ENCODE measurements around the gene ADCY9. TPM values are rescaled to one million over a fixed set of nuclear protein-coding genes. Genes with fewer than 3 reads are reported as not detected.

Gene ADCY9
- total RNA-seq, 2 donors from 2014 or later: 31.5 to 42.2 TPM

DNA sequence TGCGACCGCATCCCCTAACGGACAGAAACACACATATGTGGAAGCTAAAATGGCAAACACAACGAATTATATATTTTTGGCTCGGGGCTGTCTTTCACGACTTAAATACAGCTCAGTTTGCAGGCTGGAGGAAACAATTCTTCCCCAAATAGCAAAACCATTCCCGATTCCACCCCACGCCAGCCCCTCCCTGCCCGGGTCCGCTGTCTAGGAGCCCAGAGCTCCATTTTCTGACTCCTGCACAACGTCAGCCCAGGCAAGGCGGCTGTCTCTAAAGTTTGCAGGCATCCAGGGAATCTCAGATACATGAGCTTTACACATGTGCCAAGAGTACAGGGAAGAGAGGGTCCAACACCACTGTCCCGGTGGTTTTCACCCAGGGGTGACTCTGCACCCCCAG lies 110.5 kb downstream of the ADCY9 start:
- DNase-seq (ENCODE audit: low spot score): no peak

DNA sequence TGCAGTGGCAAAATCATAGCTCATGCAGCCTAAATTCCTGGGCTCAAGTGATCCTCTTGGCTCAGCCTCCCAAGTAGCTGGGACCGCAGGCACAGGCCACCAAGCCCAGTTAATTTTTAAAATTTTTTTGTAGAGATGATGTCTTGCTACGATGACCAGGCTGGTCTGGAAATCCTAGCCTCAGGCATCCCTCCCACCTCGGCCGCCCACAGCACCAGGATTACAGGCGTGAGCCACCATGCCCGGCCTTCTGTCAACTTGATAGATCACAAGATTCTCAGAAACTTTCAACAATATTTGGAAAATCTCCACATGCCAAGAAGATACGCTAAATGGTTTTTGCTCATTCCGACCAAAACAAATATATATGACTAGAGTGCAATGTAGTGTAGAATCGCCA lies 111.0 kb downstream of the ADCY9 start:
- Histone ChIP-seq H3K4me1 (peaks cover 0 to 8% of the 10 kb centered on the region in 2 donors), H3K4me3 (no peak overlapping the region), H3K36me3 (no peaks in the 10 kb centered on the region), H3K27ac (no peak overlapping the region), H3K9me3 (no peaks in the 10 kb centered on the region), H3K27me3 (no peaks in the 10 kb centered on the region)
- TF ChIP-seq, protein P1, sequence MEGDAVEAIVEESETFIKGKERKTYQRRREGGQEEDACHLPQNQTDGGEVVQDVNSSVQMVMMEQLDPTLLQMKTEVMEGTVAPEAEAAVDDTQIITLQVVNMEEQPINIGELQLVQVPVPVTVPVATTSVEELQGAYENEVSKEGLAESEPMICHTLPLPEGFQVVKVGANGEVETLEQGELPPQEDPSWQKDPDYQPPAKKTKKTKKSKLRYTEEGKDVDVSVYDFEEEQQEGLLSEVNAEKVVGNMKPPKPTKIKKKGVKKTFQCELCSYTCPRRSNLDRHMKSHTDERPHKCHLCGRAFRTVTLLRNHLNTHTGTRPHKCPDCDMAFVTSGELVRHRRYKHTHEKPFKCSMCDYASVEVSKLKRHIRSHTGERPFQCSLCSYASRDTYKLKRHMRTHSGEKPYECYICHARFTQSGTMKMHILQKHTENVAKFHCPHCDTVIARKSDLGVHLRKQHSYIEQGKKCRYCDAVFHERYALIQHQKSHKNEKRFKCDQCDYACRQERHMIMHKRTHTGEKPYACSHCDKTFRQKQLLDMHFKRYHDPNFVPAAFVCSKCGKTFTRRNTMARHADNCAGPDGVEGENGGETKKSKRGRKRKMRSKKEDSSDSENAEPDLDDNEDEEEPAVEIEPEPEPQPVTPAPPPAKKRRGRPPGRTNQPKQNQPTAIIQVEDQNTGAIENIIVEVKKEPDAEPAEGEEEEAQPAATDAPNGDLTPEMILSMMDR (IDR thresholded peaks at IDR 0.05): no peak
- DNase-seq (ENCODE audit: low spot score): no peak

More for the DNA sequence above, 110.5 kb downstream of the ADCY9 start:
- Histone ChIP-seq H3K27ac (no peak overlapping the region), H3K27me3 (no peaks in the 10 kb centered on the region), H3K9me3 (no peaks in the 10 kb centered on the region), H3K4me3 (no peak overlapping the region), H3K36me3 (no peaks in the 10 kb centered on the region), H3K4me1 (peaks cover 0 to 4% of the 10 kb centered on the region in 2 donors)
- TF ChIP-seq, protein P1 (IDR thresholded peaks at IDR 0.05): no peak

DNA sequence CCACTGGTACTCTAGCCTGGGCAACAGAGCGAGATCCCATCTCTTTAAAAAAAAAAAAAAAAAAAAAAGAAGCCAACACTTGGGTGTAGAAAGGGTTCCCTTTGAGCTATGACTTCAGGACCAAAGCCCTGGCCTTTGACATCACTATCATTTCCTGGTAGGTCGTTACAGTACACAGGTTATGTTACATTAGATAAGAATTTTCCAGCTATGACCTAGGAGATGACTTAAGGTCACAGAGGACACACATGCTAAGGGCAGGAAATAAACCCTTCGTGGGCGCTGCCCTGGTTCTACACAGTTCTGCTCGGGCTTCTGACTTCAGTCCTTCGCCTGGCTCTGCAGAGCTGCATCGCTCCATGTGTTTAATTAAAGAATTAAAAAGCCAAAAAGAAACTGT lies 112.0 kb downstream of the ADCY9 start:
- no peak for DNase-seq (ENCODE audit: low spot score)
- TF ChIP-seq, protein P1 (IDR thresholded peaks at IDR 0.05): no peak
- H3K4me3 ChIP-seq: no peak overlapping the region
- no peaks in the 10 kb centered on the region for H3K36me3 ChIP-seq
- H3K4me1 ChIP-seq: peaks cover 0 to 17% of the 10 kb centered on the region in 2 donors
- no peaks in the 10 kb centered on the region for H3K27me3 ChIP-seq
- no peaks in the 10 kb centered on the region for H3K9me3 ChIP-seq
- H3K27ac ChIP-seq: no peak overlapping the region

DNA sequence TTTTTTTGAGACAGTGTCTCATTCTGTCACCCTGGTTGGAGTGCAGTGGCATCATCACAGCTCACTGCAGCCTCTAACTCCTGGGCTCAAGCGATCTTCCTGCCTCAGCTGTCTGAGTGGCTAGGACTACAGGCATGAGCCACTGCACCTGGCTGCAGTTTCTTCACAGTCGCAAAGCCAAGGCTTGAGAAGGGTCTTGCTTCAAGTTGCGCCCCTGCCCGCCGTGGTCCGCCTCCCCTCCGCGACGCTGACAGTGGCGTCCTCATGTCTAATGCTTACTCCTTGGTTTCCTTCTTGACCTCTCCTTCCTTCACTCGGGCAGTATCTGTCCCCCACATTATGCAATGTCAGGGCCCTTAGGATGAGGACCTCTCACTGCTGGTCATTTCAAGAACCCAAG lies 112.7 kb downstream of the ADCY9 start:
- Histone ChIP-seq H3K27ac (no peak overlapping the region), H3K36me3 (no peaks in the 10 kb centered on the region), H3K4me1 (peaks cover 0 to 18% of the 10 kb centered on the region in 2 donors), H3K27me3 (no peaks in the 10 kb centered on the region), H3K9me3 (no peaks in the 10 kb centered on the region), H3K4me3 (no peak overlapping the region)
- DNase-seq (ENCODE audit: low spot score): no peak
- TF ChIP-seq, protein P1 (IDR thresholded peaks at IDR 0.05): no peak

DNA sequence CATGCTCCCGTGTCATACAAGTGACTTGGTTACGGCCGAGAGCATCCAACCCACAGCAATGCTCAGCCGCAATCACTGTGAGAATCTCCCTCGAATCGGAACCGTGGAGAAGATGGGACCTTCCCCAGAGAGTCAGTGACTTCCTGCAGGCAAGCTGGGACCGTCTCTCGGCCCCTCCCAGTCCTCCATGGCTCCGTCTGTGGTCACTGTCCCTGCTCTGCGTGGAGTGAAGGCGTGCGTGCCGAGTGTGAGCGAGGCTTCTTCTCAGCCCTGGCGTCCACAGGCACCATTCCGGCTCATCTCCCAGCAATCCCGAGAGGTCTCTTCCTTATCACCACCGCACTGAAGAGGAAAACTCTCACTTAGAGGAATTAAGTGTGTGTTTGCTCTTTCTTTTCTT lies 113.1 kb downstream of the ADCY9 start:
- no peak for DNase-seq (ENCODE audit: low spot score)
- TF ChIP-seq, protein P1 (IDR thresholded peaks at IDR 0.05): no peak
- peaks cover 0 to 18% of the 10 kb centered on the region in 2 donors for H3K4me1 ChIP-seq
- no peaks in the 10 kb centered on the region for H3K27me3 ChIP-seq
- no peak overlapping the region for H3K27ac ChIP-seq
- H3K4me3 ChIP-seq: no peak overlapping the region
- H3K9me3 ChIP-seq: no peaks in the 10 kb centered on the region
- H3K36me3 ChIP-seq: no peaks in the 10 kb centered on the region

DNA sequence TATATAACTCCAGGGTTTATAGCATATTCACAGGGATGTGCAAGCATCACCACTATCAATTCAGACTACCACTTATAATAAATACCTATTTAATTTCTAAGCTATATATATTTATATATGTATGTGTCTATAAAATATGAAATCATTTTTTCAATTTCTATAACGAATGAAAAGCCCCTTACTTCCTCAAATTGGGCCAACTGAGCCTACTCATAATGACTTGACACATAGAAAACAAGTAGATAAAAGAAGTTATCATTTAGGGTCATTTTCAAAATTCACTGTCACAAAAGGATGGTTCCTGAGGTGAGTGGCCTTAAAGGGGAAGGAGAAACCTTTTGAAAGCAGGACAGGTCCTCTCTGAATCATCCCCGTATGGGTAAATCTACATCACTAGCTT lies 114.1 kb downstream of the ADCY9 start:
- H3K27ac ChIP-seq: no peak overlapping the region
- H3K27me3 ChIP-seq: no peaks in the 10 kb centered on the region
- DNase-seq (ENCODE audit: low spot score): no peak
- H3K4me1 ChIP-seq: peaks cover 0 to 18% of the 10 kb centered on the region in 2 donors
- no peaks in the 10 kb centered on the region for H3K36me3 ChIP-seq
- no peaks in the 10 kb centered on the region for H3K9me3 ChIP-seq
- TF ChIP-seq, protein P1 (IDR thresholded peaks at IDR 0.05): no peak
- no peak overlapping the region for H3K4me3 ChIP-seq

Data from right atrium auricular region (tissue), 2 donors.